HepG2 (cell line): ENCODE data around the gene ZNF527.
"Not testable (repeated sequence)": the region's sequence is repeated elsewhere in the genome, so short reads cannot be mapped to it uniquely, and the experiment has no call there.

Experiments used
- ARID2 ChIP-seq: sonication (generic); formaldehyde crosslinking; IDR thresholded peaks from 2 replicates; pipeline ENCODE4 v1.8.1; 2022; ENCODE audit warnings: mild to moderate bottlenecking, missing genetic modification reagents, borderline replicate concordance
- NONO ChIP-seq, 2 experiments: fragments of 450-650 bp in 1 of 2; sonication (generic) in 1 of 2; formaldehyde crosslinking in 1 of 2; IDR thresholded peaks in 1 of 2; conservative IDR thresholded peaks in 1 of 2; 2 replicates each; pipeline versions ENCODE4 v1.6.1 to v1.8.0; 2017 to 2022; ENCODE audit warnings: mild to moderate bottlenecking in 1 of 2, missing genetic modification reagents in 1 of 2, moderate library complexity in 1 of 2

- not testable (repeated sequence) for TF ChIP-seq NONO (IDR thresholded peaks at IDR 0.05); NONO (CRISPR knock-in tag; conservative IDR thresholded peaks at IDR 0.05); ARID2
These were observed 20.5 kb downstream of the ZNF527 start for GRCh38 chr19:37391399-37391798.
